NCI-H1930 (cell line): ENCODE results near the gene TMEM219.
"Not testable (repeated sequence)": the region's sequence is repeated elsewhere in the genome, so short reads cannot be mapped to it uniquely, and the experiment has no call there.

Experiments
- DNase-seq, 2 experiments: peaks; one replicate each; lab custom pipeline; 2025; lab: John Stamatoyannopoulos, UW

TMEM219 gene

GRCh38 chr16:30011714-30012504 lies 50.0 kb downstream of the TMEM219 start:
- no peak for DNase-seq

GRCh38 chr16:30012598-30012997 lies 50.7 kb downstream of the TMEM219 start:
- not testable (repeated sequence) for DNase-seq

- not testable (repeated sequence) for DNase-seq
Measured at GRCh38 chr16:30015450-30015849, 53.6 kb downstream of the TMEM219 start.

- no peak for DNase-seq
Measured at GRCh38 chr16:30016555-30017276, 54.8 kb downstream of the TMEM219 start.

GRCh38 chr16:30017277-30017656 lies 55.4 kb downstream of the TMEM219 start:
- DNase-seq, result no peak

- DNase-seq, result not testable (repeated sequence)
Measured at GRCh38 chr16:30017937-30018336, 56.1 kb downstream of the TMEM219 start.

- DNase-seq, result no peak
Measured at GRCh38 chr16:30018731-30019158, 56.9 kb downstream of the TMEM219 start.
